K562 treated with DMSO at 1 percent for 24 hours (cell line): ENCODE results near the gene MCC. TPM values are rescaled to one million over a fixed set of nuclear protein-coding genes. Genes with fewer than 3 reads are reported as not detected.

Source experiments
- total RNA-seq: library from RNA; unstranded; fragments of 300-600 nt; gene quantifications from 2 replicates; pipeline ENCODE4 v1.2.3, GENCODE V29; 2022; ENCODE audit warnings: low read depth; ENCODE audit not compliant: insufficient read depth

The MCC gene
- 0.07 and 0.14 TPM in 2 replicates for total RNA-seq

DNA sequence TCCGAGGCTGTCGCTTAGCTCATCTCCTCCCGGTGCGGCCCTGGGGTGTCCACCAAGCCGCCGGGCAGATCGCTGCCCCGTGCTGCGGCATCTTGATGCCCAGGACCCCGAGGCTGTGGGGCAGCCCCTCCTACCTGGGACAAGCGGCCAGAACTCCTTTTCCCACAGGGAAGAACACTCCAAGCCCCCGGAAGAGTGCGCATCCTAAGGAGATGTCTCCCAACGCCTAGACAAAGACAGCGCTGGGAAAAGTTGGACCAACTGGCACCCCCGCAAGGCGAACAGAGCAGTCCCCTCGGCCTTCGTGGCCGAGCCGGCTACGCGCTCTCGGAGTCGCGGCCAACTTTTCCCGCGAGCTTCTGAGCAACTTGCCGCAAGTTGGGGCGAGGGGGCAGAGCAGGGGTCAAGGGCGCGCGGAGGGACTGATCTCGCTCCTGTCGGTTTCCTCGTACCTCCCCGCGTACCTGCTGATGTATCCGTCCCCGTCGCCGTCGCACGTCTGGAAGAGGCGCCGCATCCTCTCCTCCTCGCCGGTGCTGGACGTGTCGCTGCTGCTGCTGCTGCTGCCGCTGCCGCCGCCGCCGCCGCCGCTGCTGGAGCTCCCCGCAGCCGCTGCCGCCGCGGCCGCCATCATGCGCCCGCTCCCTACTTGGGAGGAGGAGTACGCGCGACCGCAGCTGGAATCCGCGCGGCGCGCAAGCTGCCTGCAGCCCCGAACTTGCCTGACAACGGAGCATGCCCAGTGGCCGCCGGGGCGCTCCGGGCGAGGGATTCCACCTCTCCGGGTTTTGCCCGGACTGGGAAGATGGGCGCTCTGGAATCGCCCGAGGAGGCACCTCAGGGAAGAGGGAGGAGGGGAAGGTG lies at the start of gene MCC:
Gene MCC (minus strand): TSS at position 673 of the 864 bp plus-strand sequence.

DNA sequence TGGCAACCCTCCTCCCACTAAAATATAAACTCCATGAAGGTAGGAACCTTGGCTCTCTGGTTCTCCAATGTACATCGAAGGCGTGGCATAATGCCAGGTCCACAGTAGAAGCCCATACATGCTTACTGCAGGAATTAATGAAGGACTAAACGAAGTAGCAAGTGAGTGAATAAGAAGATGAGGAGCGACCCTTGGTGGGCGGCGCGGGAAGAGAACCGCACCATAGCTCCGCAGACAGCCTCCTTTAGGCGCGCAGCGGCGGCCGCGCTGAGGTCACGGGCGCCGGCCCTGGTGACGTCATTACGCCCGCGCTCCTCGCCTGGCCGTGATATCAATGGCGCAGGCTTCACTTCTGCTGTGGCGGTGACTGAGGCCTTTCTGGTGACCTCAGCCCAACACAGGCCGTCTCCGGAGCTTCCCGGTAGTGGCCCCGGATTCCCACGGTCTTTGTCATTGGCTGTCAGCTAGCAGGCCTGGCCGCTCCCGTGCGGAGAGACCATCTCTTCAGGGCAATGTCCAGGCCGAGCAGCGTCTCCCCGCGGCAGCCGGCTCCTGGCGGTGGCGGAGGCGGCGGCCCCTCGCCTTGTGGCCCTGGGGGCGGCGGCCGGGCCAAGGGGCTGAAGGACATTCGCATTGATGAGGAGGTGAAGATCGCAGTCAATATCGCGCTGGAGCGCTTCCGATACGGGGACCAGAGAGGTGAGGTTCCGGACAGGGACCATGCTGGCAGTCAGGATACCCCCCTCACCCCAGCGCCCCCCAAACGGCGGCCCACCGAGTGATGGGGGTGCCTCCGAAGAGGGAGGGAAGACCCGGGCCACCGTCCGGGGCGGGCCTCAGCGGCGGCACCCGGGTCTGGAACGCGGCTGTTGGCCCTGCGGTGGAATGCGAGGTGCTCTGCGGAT lies 25.4 kb upstream of the MCC start, which contains the start of gene YTHDC2:
Gene YTHDC2 (plus strand): TSS at position 311 of the 905 bp plus-strand sequence. CDS start 202 bp downstream, at position 513.

DNA sequence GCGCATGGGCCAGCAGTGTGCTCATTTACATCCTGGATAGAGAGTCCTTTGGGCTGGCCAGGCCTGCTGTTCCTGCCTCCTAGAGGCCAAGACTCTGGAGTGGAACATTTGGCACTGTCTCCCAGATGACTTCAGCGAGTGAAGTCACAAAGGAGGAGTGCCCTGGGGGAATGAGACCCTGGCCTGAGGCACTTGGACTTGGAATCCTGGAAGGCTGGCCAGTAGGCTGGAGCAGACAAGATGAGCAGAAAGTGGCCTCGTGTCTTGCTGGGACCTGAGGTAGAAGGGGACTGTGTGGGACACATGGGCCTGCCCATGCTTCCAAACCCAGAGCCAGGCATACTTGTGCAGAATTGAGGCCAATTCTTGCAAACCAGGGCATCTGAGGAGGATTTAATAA lies 53.4 kb downstream of the MCC start, which contains the start of gene TSSK1B:
Gene TSSK1B (minus strand): TSS at position 101 of the 400 bp plus-strand sequence. CDS start 150 bp downstream, outside the sequence.

DNA sequence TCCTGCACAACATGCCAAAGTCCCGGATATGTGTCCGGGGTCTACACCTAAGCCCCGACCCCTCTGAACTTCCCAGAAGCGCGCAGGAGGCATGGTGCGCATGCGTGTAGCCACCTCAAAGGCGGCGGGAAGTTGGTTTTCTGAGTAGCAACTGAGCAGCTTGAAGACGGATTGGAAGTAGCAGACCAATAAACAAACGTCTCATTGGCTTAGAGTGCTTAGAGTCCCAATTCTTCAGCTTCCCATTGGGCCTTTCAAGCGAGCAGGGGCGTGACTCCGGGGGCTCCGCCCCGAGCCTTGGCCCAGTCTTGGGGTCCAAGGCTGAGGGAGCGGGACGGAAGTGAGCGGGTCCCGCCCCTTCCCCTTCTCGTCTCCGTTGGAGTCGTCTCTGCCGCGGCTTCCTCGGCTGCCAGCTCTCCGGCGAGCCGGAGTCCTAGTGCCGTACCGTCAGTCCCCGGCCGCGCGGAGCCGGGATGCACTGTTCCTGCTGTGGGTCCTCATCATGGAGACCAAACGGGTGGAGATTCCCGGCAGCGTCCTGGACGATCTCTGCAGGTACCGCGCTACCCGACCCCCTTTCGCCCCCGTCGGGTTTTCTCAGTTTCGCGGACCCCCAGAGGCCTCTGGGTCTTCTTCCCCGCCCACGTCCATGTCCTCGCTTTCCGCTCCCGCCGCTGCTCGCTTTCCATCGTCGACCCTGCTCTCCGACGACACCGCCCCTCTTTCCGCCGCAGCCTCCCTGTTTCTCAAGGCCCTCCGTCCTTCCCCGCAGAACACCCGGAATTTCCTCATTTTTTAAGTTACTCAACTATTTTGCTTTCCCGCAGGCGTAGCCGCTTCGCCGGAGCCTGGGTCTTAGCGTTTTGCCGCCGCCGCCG lies 511.6 kb downstream of the MCC start, which contains the start of gene DCP2:
Gene DCP2 (plus strand): TSS at position 367 of the 878 bp plus-strand sequence. CDS start 136 bp downstream, at position 503.

Other genes with a start within 250 kb of the MCC start
- not detected in 2 replicates for gene TSSK1B, start 53.5 kb downstream of the MCC start, total RNA-seq
- 6.1 and 7.5 TPM in 2 replicates for gene YTHDC2, start 25.2 kb upstream of the MCC start, total RNA-seq